HCT116 (cell line): Measurements from ENCODE around the gene CRMP1. TPM values are rescaled to one million over a fixed set of nuclear protein-coding genes. Genes with fewer than 3 reads are reported as not detected.

Experiments used
- ATAC-seq: fragments of 200-7000 bp; cut with Tn5 transposase; 2 replicates; pipeline ENCODE4 v1.9.1; 2020; ENCODE audit warnings: mild to moderate bottlenecking, moderate library complexity
- BruUV-seq: library from RNA; stranded (reverse); fragments of 400-500 nt; replicated peaks from 2 replicates; lab custom pipeline; 2021; lab: Mats Ljungman, UMichigan
- CTCF ChIA-PET: fragments of 300-600 bp; sonication (Branson Sonifier 250); formaldehyde crosslinking; loops from one replicate; lab custom pipeline; 2021; ENCODE audit warnings: antibody characterized with exemption; lab: Charles Lee
- POLR2A ChIA-PET: fragments of 300-600, 350-600 bp; sonication (Branson Sonifier 250); formaldehyde crosslinking; loops from one replicate; lab custom pipeline; 2021; ENCODE audit warnings: antibody characterized with exemption; lab: Charles Lee
- RAD21 ChIA-PET, 2 experiments: fragments of 300-600 bp; sonication (Branson Sonifier 250); formaldehyde crosslinking; loops; one replicate each; lab custom pipeline; 2023; ENCODE audit warnings: low total read pairs in 2 of 2; ENCODE audit not compliant: uncharacterized antibody in 2 of 2, unreplicated experiment in 2 of 2, low non-redundant PET in 1 of 2; lab: Charles Lee
- DNase-seq: peaks from one replicate; pipeline ENCODE4 v3.0.0-alpha.2; 2010; ENCODE audit warnings: low read depth, low spot score
- H2AFZ ChIP-seq: fragments of 200-600 bp; shearing (Covaris generic), sonication (generic); 2 replicates; pipeline ENCODE4 v1.6.1; 2017; ENCODE audit warnings: low read depth, mixed run types, mixed read lengths, antibody characterized with exemption, low read length; ENCODE audit not compliant: poor library complexity, severe bottlenecking
- H3K27ac ChIP-seq: 2 replicates; pipeline ENCODE4 v1.5.1; 2012; ENCODE audit warnings: low read depth, low read length
- H3K27me3 ChIP-seq: fragments of 200-600 bp; sonication (generic); 2 replicates; pipeline ENCODE4 v1.6.1; 2016; ENCODE audit warnings: mixed run types, low read length, mixed read lengths; ENCODE audit not compliant: insufficient read depth
- H3K36me3 ChIP-seq, 2 experiments: fragments of 200-500 bp in 1 of 2; fragments of 200-600 bp in 1 of 2; sonication (Bioruptor generic) in 1 of 2; sonication (generic) in 1 of 2; 2 replicates each; pipeline versions ENCODE4 v1.5.1 to v1.6.1; 2014 to 2016; ENCODE audit warnings: low read length in 2 of 2, inconsistent platforms in 1 of 2, mixed read lengths in 1 of 2, mixed run types in 1 of 2; ENCODE audit not compliant: insufficient read depth in 2 of 2, control insufficient read depth in 1 of 2
- H3K4me1 ChIP-seq, 2 experiments: fragments of 200-600 bp in 1 of 2; sonication (generic) in 1 of 2; 2 replicates each; pipeline versions ENCODE4 v1.5.1 to v1.6.1; 2012 to 2017; ENCODE audit warnings: low read length in 2 of 2, inconsistent platforms in 1 of 2, mild to moderate bottlenecking in 1 of 2, mixed read lengths in 1 of 2, mixed run types in 1 of 2, moderate library complexity in 1 of 2; ENCODE audit not compliant: insufficient read depth in 2 of 2, control insufficient read depth in 1 of 2
- H3K4me2 ChIP-seq: fragments of 200-600 bp; sonication (generic); 2 replicates; pipeline ENCODE4 v1.6.1; 2017; ENCODE audit warnings: mixed run types, low read length, mixed read lengths
- H3K4me3 ChIP-seq, 2 experiments: fragments of 200-600 bp in 1 of 2; sonication (generic) in 1 of 2; replicated peaks in 1 of 2; 2 replicates each; pipeline ENCODE4 v1.5.1; 2011 to 2016; ENCODE audit warnings: low read length in 2 of 2, control low read depth in 1 of 2, low read depth in 1 of 2, mild to moderate bottlenecking in 1 of 2, mixed read lengths in 1 of 2, mixed run types in 1 of 2
- H3K79me2 ChIP-seq: fragments of 200-600 bp; sonication (generic); 2 replicates; pipeline ENCODE4 v1.6.1; 2017; ENCODE audit warnings: mild to moderate bottlenecking, mixed run types, low read length, moderate library complexity, mixed read lengths; ENCODE audit not compliant: insufficient read depth
- H3K9ac ChIP-seq: fragments of 200-600 bp; sonication (generic); 2 replicates; pipeline ENCODE4 v1.6.1; 2016; ENCODE audit warnings: low read length, mixed read lengths
- H3K9me2 ChIP-seq: fragments of 200-600 bp; sonication (generic), shearing (Covaris generic); 2 replicates; pipeline ENCODE4 v1.6.1; 2017; ENCODE audit warnings: mixed run types, mild to moderate bottlenecking, moderate library complexity; ENCODE audit not compliant: insufficient read depth
- H3K9me3 ChIP-seq, 2 experiments: fragments of 200-500 bp in 1 of 2; fragments of 200-600 bp in 1 of 2; sonication (Bioruptor generic) in 1 of 2; sonication (generic) in 1 of 2; 2 replicates each; pipeline ENCODE4 v1.6.1; 2014 to 2017; ENCODE audit warnings: low read length in 2 of 2, mixed read lengths in 2 of 2, inconsistent platforms in 1 of 2, low read depth in 1 of 2, mild to moderate bottlenecking in 1 of 2, mixed run types in 1 of 2, moderate library complexity in 1 of 2; ENCODE audit not compliant: control insufficient read depth in 1 of 2, insufficient read depth in 1 of 2
- H4K20me1 ChIP-seq: fragments of 200-600 bp; sonication (generic), shearing (Covaris generic); 2 replicates; pipeline ENCODE4 v1.6.1; 2017; ENCODE audit warnings: mixed run types, mild to moderate bottlenecking, moderate library complexity; ENCODE audit not compliant: insufficient read depth
- CBX3 ChIP-seq: IDR thresholded peaks from 2 replicates; pipeline ENCODE4 v1.6.1; 2012; ENCODE audit warnings: low read depth
- CEBPB ChIP-seq: IDR thresholded peaks from 2 replicates; pipeline ENCODE4 v1.6.1; 2012; ENCODE audit warnings: low read depth
- EZH2phosphoT487 ChIP-seq: fragments of 200-600 bp; IDR thresholded peaks from 2 replicates; pipeline ENCODE4 v1.6.1; 2018; ENCODE audit warnings: antibody characterized with exemption, borderline replicate concordance
- FOSL1 ChIP-seq: IDR thresholded peaks from 2 replicates; pipeline ENCODE4 v1.6.1; 2012; ENCODE audit warnings: low read depth
- TCF7L2 ChIP-seq: IDR thresholded peaks from 2 replicates; pipeline ENCODE4 v1.7.0; 2011; ENCODE audit warnings: borderline replicate concordance, inconsistent platforms; ENCODE audit not compliant: insufficient read depth, insufficient read length; ENCODE audit errors: extremely low read depth
- YY1 ChIP-seq: IDR thresholded peaks from 2 replicates; pipeline ENCODE4 v1.6.1; 2011; ENCODE audit warnings: low read length, low read depth, moderate library complexity, mild to moderate bottlenecking; ENCODE audit not compliant: insufficient replicate concordance; ENCODE audit errors: extremely low read depth
- ZFX ChIP-seq: fragments of 450-650 bp; IDR thresholded peaks from 2 replicates; pipeline ENCODE4 v1.6.1; 2017
- ZNF274 ChIP-seq: fragments of 200-500 bp; sonication (Bioruptor generic); IDR thresholded peaks from 2 replicates; pipeline ENCODE4 v1.6.1; 2014; ENCODE audit warnings: mild to moderate bottlenecking, low read depth, low read length, inconsistent platforms
- intact Hi-C: fragments of 100-400 bp; cut with micrococcal nuclease; formaldehyde crosslinking; loops from 2 replicates; pipeline ENCODE4 v1.10.0; 2022
- total RNA-seq: library from RNA; stranded (reverse); gene quantifications from one replicate; pipeline ENCODE4 v1.2.1, GENCODE V29; 2021; ENCODE audit not compliant: unreplicated experiment
- TF ChIP-seq, protein P1 (sequence below): IDR thresholded peaks from 2 replicates; pipeline ENCODE4 v1.6.1; 2012
- TF ChIP-seq, protein P2 (sequence below): IDR thresholded peaks from 2 replicates; pipeline ENCODE4 v1.6.1; 2012
- TF ChIP-seq, protein P3 (sequence below): IDR thresholded peaks from 2 replicates; pipeline ENCODE4 v1.6.1; 2011; ENCODE audit warnings: mild to moderate bottlenecking, low read length, moderate library complexity; ENCODE audit not compliant: insufficient replicate concordance; ENCODE audit errors: extremely low read depth

CRMP1 gene
- total RNA-seq, 1 experiment from 2014 or later: not detected

DNA sequence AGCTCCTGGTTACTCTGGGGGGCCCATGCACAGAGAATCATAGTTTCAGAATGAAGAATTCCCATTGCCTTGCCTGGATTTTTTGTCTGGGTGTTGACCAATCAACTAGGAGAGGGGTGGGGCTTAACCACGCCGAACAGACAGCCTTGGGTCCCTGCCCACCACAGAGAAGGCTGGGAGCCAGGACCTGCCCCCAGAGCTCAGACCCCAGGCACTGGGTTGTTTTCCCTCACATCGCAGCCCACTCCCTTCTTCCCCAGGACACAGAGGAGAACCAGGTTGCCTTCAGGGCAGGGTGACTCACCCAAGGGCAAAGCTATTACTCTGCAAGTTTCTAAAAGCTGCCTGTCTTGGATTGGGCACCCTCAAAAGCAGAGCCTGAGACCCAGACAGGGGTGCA is 23.3 kb upstream of the CRMP1 start:
- no peak overlapping the region for H3K4me3 ChIP-seq
- H3K9ac ChIP-seq: no peak overlapping the region
- ChIA-PET RAD21 (no interaction called here), CTCF (no interaction called here), POLR2A (no interaction called here)
- intact Hi-C loops: no loop called here
- H3K9me2 ChIP-seq: no peaks in the 10 kb centered on the region
- no peak overlapping the region for H3K27ac ChIP-seq
- peaks cover 16% of the 10 kb centered on the region for H3K27me3 ChIP-seq
- TF ChIP-seq, protein P1, sequence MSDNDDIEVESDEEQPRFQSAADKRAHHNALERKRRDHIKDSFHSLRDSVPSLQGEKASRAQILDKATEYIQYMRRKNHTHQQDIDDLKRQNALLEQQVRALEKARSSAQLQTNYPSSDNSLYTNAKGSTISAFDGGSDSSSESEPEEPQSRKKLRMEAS: no peak
- TF ChIP-seq CEBPB: no peak
- TF ChIP-seq CBX3: no peak
- no peak for TF ChIP-seq FOSL1
- TF ChIP-seq ZFX: no peak
- no peak for TF ChIP-seq EZH2phosphoT487
- TF ChIP-seq YY1: no peak
- TF ChIP-seq, protein P2, sequence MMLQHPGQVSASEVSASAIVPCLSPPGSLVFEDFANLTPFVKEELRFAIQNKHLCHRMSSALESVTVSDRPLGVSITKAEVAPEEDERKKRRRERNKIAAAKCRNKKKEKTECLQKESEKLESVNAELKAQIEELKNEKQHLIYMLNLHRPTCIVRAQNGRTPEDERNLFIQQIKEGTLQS: no peak
- no peak for TF ChIP-seq ZNF274
- no peaks in the 10 kb centered on the region for H3K9me3 ChIP-seq
- H4K20me1 ChIP-seq: no peaks in the 10 kb centered on the region
- ATAC-seq (no peak), DNase-seq (no peak)
- H3K79me2 ChIP-seq: no peaks in the 10 kb centered on the region
- no peak overlapping the region for H3K4me2 ChIP-seq
- BruUV-seq: no TSS peak
- H3K4me1 ChIP-seq: no peaks in the 10 kb centered on the region; a peak in 1 of 4 replicates
- H2AFZ ChIP-seq: no peak overlapping the region
- H3K36me3 ChIP-seq: no peaks in the 10 kb centered on the region

DNA sequence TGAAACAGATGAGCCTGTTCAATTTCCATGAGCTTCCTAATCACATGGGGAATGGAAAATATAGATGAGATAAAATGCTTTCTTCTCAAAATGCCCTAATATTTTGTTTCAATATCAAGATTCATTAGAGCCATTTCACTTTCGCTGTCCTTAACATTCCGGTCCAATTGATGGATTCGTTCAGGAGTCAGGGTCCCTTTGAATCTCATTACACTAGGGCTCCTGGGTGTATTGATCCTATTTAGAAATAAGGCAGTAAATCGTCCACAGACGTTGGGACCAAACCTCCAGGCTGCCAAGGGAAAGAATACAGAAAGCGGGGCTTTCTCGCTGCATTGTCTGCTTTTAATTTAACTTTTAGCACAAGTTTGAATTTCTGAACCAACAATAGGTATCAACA is 20.6 kb upstream of the CRMP1 start:
- TF ChIP-seq CEBPB (no peak), TCF7L2 (no peak)
- TF ChIP-seq, protein P3, sequence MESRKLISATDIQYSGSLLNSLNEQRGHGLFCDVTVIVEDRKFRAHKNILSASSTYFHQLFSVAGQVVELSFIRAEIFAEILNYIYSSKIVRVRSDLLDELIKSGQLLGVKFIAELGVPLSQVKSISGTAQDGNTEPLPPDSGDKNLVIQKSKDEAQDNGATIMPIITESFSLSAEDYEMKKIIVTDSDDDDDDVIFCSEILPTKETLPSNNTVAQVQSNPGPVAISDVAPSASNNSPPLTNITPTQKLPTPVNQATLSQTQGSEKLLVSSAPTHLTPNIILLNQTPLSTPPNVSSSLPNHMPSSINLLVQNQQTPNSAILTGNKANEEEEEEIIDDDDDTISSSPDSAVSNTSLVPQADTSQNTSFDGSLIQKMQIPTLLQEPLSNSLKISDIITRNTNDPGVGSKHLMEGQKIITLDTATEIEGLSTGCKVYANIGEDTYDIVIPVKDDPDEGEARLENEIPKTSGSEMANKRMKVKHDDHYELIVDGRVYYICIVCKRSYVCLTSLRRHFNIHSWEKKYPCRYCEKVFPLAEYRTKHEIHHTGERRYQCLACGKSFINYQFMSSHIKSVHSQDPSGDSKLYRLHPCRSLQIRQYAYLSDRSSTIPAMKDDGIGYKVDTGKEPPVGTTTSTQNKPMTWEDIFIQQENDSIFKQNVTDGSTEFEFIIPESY: no peak
- TF ChIP-seq, all 23 proteins: peak for 0
- ChIA-PET POLR2A (no interaction called here), RAD21 (no interaction called here), CTCF (no interaction called here)
- H3K4me2 ChIP-seq: no peak overlapping the region
- no peaks in the 10 kb centered on the region for H4K20me1 ChIP-seq
- no peak overlapping the region for H2AFZ ChIP-seq
- BruUV-seq: no TSS peak
- no peaks in the 10 kb centered on the region for H3K9me2 ChIP-seq
- H3K4me1 ChIP-seq: no peaks in the 10 kb centered on the region; a peak in 1 of 4 replicates
- no peak for DNase-seq
- no peaks in the 10 kb centered on the region for H3K9me3 ChIP-seq
- ATAC-seq: no peak
- H3K4me3 ChIP-seq: no peak overlapping the region
- H3K79me2 ChIP-seq: no peaks in the 10 kb centered on the region
- intact Hi-C loops: no loop called here
- no peaks in the 10 kb centered on the region for H3K36me3 ChIP-seq
- peaks cover 23% of the 10 kb centered on the region for H3K27me3 ChIP-seq
- H3K9ac ChIP-seq: no peak overlapping the region
- H3K27ac ChIP-seq: no peak overlapping the region
